Non-pigmented ciliary epithelial cell (primary cell): ENCODE data around the gene AGGF1.
"Not testable (repeated sequence)": the region's sequence is repeated elsewhere in the genome, so short reads cannot be mapped to it uniquely, and the experiment has no call there.

Source experiments
- DNase-seq: peaks from one replicate; pipeline ENCODE4 v3.0.0-alpha.2; 2010; ENCODE audit warnings: low read depth

AGGF1 gene

GRCh38 chr5:77022511-77023417 lies 7.4 kb upstream of the AGGF1 start:
- DNase-seq, result no peak

DNA sequence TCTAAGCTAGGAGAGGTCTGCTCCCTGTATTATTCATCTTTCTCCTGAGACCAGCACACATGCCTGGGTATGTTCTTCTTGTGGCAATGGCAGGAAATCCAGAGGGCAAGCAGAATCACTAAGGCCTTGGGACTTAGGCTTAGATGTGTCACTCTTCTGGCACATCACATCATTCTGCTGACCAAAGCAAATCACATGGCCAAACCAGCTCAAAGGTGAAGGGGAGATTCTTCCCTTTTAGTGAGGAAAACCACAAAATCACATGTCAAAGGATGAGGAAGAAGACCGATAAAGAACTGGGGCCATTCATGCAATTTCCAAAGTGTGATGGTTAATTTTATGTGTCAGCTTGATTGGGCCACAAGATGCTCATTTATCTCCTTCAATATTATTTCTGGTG lies 5.7 kb upstream of the AGGF1 start:
- no peak for DNase-seq

- DNase-seq, result no peak
Observed at GRCh38 chr5:77028631-77029375, 1.4 kb upstream of the AGGF1 start.

DNA sequence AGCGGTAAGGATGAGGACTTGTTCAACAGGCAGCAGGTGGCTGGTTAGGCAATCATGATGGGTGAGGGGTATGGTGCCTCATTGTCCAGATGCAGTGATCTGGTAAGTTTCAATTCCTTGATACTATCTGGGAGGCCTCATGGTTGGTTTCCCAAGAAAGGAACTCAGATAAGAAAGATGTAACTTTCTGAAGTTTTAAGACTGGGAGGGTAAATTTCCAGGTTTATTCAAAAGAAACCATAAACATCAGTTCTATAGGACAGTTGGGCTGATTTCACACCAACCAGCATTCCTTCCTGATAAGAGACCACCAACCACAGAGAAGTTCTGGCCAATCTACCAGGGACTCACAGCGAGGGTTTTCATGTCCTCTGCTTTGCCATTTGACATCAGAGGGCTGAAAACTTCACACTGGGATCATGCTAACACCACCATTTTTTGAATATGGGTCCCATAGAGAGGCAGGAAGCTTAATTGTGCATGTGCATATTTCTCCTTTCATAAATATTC lies 773 bp upstream of the AGGF1 start:
- DNase-seq, result no peak

DNA sequence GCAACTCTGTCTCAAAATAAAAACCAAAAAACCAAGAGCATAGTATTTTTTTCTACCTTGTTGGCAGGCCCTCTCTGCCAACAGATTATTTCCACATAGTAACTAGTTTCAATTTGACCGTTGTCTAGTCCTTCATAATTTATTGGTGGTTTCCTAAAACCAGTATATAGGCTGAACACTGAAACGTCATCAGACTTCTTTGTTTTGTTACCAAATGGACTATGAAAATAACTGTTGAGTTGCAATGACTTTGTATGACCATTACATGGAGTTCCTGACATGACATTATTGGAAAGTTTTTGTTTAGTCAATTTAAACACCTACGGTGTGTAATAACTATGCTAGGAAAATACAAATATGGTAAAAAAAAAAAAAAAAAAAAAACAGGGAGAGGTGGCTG lies 1.7 kb downstream of the AGGF1 start:
- DNase-seq, result no peak

DNA sequence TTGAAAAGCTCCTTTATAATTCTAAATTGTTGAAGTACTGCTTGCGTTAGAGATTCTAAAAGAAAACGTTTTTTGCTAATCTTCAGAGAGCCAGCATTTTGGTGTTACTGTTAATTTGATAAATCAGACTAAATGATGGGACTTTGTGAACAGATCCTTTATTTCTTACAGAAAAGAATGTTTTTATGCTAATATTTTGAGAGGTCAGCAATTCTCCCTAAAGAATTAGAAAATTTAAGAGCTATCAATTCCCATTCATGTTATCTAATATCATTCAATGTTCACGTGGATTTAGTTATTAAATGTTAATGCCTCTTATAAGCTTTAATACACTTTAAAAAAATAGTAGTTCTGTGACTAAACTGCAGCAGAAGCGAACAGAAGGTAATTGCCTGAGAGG lies 2.4 kb downstream of the AGGF1 start:
- no peak for DNase-seq

- no peak for DNase-seq
Observed at GRCh38 chr5:77033338-77033737, 3.1 kb downstream of the AGGF1 start.

DNA sequence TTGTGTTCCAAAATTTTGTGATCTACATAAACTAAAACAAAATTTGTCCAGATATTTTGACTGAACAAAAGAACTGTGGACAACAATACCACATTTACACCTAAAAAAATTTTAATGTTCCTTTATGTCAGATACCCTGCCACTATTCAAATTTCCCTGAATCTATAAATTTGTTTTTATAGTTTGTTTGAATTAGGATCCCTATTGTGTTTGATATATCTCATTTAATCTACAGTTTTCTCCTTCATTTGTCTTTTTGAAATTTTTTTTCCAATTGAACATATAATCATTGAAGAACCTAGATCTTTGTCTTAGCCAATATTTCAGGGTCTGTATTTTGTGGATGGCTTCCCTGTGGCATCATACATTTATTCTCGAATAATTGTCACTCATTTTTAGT lies 5.7 kb downstream of the AGGF1 start:
- no peak for DNase-seq

GRCh38 chr5:77046416-77047073 lies 16.3 kb downstream of the AGGF1 start:
- DNase-seq, result no peak

DNA sequence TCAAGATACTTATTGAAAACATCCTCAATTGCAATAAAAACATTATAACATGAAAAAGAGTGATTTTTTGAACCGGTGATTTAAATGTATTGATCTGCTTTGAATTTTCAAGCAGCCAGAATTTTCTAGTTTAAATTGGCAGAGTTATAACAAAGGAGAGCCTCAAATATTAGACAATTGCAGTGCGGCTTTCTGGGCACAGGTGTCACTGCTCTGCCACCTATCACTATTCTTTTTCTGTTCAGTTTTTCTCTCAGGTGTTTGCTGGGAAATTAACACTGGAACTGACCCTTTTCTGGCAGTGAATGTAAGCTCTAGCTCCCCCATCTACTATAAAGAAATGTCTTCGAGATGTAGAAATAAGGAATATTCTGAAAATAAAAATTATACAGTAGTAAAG lies 33.8 kb downstream of the AGGF1 start:
- DNase-seq, result no peak

DNA sequence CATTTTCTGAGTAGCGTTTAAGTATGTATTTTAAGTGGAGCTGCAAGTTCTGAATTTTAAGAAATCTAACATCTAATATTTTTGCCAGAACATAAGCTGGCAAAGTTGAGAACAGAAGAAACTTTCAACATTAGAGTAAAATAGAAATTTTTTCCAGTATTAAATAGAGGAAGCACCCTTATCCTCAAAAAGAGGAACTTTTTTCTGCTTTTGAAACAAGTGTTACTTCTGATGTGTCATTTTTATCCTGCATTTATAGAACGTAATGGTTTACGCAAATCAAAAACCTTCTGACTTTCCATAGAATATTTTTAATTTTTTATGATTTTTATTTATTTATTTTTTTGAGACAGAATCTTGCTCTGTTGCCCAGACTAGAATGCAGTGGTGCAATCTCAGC lies 35.1 kb downstream of the AGGF1 start:
- DNase-seq, result no peak

DNA sequence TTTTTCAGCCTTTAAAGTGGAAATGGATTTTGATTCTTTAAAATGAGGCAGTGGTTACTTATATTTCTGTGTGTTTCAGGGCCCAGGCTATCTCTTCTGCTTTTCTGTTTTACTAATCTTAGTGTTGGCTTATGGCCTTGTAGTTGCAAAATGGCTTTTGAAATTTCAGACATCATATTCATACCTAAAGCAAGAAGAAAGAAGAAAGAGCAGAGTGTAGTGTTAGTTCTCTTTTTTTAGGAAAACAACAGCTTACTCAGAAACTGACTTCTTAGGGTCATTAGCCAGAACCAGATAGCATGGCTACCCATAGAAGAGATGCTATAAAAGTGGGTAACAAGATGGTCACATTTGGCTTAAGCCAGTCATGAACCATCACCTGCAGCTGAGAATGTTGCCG lies 36.0 kb downstream of the AGGF1 start:
- no peak for DNase-seq

DNA sequence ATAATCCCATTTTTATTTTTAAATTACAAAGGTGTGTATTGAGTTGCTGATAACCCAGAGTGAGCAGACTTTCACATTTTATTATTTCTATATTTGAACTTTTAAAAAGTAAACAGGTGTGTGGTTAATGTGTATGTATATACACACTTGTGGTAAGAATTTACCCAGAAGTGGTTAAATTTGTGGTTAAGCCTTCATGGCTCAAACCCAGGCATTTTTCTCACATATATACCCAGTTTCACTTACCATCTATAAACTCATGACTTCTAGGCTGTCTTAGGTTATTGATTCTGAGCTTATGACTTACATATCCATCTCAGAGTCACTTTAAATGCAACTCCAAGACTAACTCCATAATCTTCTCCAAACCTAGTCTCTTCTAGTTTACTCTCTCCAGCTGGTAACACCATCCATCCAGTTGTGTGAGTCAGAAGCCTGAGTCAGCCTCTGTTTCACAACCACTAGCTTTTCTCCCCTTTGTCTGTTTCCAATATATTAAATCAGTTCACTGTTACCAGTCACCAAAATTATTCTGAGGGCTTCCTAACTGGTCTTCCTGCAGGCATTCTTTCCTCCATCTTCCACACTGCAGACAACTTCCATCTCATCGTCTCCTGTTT lies 36.7 kb downstream of the AGGF1 start:
- DNase-seq, result no peak

DNA sequence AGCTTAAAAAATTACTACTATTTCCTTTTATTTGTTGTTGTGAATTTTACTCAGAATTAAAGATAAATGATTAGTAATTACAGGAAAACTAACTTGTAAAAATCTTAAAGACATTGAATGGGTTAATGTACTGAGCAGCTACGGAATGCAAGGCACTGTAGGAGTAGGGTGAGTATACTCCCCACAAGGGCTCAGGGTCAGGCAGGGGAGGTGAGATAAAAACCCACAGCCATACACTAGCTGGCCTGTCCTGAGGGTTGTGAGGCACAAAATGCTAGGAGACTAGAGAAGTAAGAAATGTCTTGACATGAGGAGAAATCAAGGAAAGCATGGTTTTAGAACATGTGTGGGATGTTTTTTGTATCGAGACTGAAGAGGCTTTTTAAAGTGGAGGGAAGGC lies 43.5 kb downstream of the AGGF1 start:
- no peak for DNase-seq

GRCh38 chr5:77074745-77075144 lies 44.5 kb downstream of the AGGF1 start:
- DNase-seq, result no peak

GRCh38 chr5:77076961-77077828 lies 47.0 kb downstream of the AGGF1 start:
- DNase-seq, result no peak

- DNase-seq, result no peak
Observed at GRCh38 chr5:77077829-77078176, 47.6 kb downstream of the AGGF1 start.

- DNase-seq, result not testable (repeated sequence)
Observed at GRCh38 chr5:77080479-77080878, 50.3 kb downstream of the AGGF1 start.

DNA sequence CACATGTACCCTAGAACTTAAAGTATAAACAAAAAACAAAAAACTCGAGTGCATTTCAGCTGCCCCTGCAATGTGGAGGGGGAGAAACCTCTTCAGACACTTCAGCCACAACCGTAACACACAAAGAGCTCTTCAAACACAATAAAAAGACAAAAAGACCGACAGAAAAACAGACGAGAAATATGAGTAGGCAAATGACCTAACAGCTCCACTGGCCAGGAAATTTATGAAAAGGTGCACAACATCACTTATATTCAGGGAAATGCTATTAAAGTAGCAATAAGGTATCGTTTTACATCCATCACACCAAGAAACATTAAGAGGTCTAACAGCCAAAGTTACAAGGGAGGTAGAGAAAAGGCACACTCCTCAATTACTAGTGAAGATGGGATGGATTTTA lies 50.7 kb downstream of the AGGF1 start:
- DNase-seq, result no peak

DNA sequence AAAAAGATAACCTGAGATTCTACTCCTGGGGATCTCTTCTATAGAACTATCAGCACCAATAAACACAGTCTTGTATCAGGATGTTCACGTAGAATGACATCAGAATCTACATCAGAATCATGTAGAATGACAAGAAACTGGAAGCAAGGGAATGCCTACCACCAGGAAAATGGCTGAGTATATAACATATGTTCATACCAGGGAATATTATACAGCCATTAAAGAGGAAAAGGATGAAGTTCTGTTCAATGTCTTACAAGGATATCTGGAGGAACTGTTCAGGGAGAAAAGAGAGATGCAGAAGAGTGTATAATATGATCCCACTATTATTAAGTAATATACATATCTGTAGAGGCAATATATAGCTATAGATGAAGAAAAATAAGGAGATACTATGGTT lies 52.1 kb downstream of the AGGF1 start:
- DNase-seq, result no peak

DNA sequence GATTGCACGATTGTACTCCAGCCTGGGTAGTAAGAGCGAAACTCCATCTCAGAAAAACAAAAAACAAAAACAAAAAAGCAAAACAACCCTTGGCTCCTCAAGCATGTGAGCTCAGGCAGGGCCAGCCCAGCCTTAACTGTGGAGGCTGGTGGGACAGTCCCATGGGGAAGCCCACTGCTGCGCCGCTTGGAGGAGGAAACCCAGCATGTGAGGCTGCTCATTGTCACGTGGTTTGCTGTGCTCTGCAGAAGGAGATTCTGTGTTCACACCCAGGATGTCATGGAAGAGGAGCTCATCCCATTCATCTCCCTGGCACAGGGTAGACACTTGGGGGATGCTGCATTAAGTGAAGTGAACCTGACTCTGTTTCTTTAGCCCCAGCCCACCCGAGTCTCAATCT lies 52.9 kb downstream of the AGGF1 start:
- no peak for DNase-seq

- DNase-seq, result no peak
Observed at GRCh38 chr5:77086368-77086688, 56.1 kb downstream of the AGGF1 start.
